ENCODE measurements around the gene CSN3. TPM values are rescaled to one million over a fixed set of nuclear protein-coding genes. Genes with fewer than 3 reads are reported as not detected.

The CSN3 gene
- total RNA-seq, 1 donor from 2014 or later = not detected

GRCh38 chr4:70243091-70243490, 694 bp downstream of the CSN3 start:
- H3K4me1 Mint-ChIP-seq (ENCODE audit: unreplicated experiment) = no peaks in the 10 kb centered on the region
- no peak for TF ChIP-seq CTCF (conservative IDR thresholded peaks at IDR 0.05)
- no peak overlapping the region for H3K27ac Mint-ChIP-seq
- H3K9me3 Mint-ChIP-seq = no peaks in the 10 kb centered on the region
- H3K4me3 Mint-ChIP-seq = no peak overlapping the region
- no peaks in the 10 kb centered on the region for H3K27me3 Mint-ChIP-seq
- H3K36me3 Mint-ChIP-seq = no peaks in the 10 kb centered on the region
- no peak for DNase-seq (ENCODE audit: extremely low spot score, unreplicated experiment)

GRCh38 chr4:70251250-70251944, 9.0 kb downstream of the CSN3 start:
- H3K27me3 Mint-ChIP-seq = no peaks in the 10 kb centered on the region

GRCh38 chr4:70251945-70252277, 9.5 kb downstream of the CSN3 start:
- no peaks in the 10 kb centered on the region for H3K4me1 Mint-ChIP-seq (ENCODE audit: unreplicated experiment)
- TF ChIP-seq CTCF (conservative IDR thresholded peaks at IDR 0.05) = no peak
- no peak for DNase-seq (ENCODE audit: extremely low spot score, unreplicated experiment)
- no peaks in the 10 kb centered on the region for H3K36me3 Mint-ChIP-seq
- no peaks in the 10 kb centered on the region for H3K27me3 Mint-ChIP-seq
- no peaks in the 10 kb centered on the region for H3K9me3 Mint-ChIP-seq
- no peak overlapping the region for H3K27ac Mint-ChIP-seq
- H3K4me3 Mint-ChIP-seq = no peak overlapping the region

More at GRCh38 chr4:70251250-70251944, 9.0 kb downstream of the CSN3 start:
- Mint-ChIP-seq H3K27ac (no peak overlapping the region), H3K36me3 (no peaks in the 10 kb centered on the region), H3K4me1 (ENCODE audit: unreplicated experiment) (no peaks in the 10 kb centered on the region), H3K4me3 (no peak overlapping the region), H3K9me3 (no peaks in the 10 kb centered on the region)
- no peak for DNase-seq (ENCODE audit: extremely low spot score, unreplicated experiment)
- no peak for TF ChIP-seq CTCF (conservative IDR thresholded peaks at IDR 0.05)

GRCh38 chr4:70269674-70270073, 27.3 kb downstream of the CSN3 start:
- no peaks in the 10 kb centered on the region for H3K4me1 Mint-ChIP-seq (ENCODE audit: unreplicated experiment)

GRCh38 chr4:70277121-70277520, 34.7 kb downstream of the CSN3 start:
- Mint-ChIP-seq H3K36me3 (no peaks in the 10 kb centered on the region), H3K27me3 (no peaks in the 10 kb centered on the region), H3K4me3 (no peak overlapping the region), H3K9me3 (no peaks in the 10 kb centered on the region), H3K27ac (no peak overlapping the region), H3K4me1 (ENCODE audit: unreplicated experiment) (no peaks in the 10 kb centered on the region)
- DNase-seq (ENCODE audit: extremely low spot score, unreplicated experiment) = no peak
- TF ChIP-seq CTCF (conservative IDR thresholded peaks at IDR 0.05) = no peak

More at GRCh38 chr4:70269674-70270073, 27.3 kb downstream of the CSN3 start:
- no peaks in the 10 kb centered on the region for H3K27me3 Mint-ChIP-seq
- no peaks in the 10 kb centered on the region for H3K36me3 Mint-ChIP-seq
- no peak overlapping the region for H3K27ac Mint-ChIP-seq
- DNase-seq (ENCODE audit: extremely low spot score, unreplicated experiment) = no peak
- no peak overlapping the region for H3K4me3 Mint-ChIP-seq
- H3K9me3 Mint-ChIP-seq = no peaks in the 10 kb centered on the region
- no peak for TF ChIP-seq CTCF (conservative IDR thresholded peaks at IDR 0.05)
